Smooth muscle cell (in vitro differentiated cells): Measurements from ENCODE around the gene FANCF. TPM values are rescaled to one million over a fixed set of nuclear protein-coding genes. Genes with fewer than 3 reads are reported as not detected.
"Not testable (repeated sequence)": the region's sequence is repeated elsewhere in the genome, so short reads cannot be mapped to it uniquely, and the experiment has no call there.

ENCODE experiments used
- DNase-seq: peaks from one replicate; lab custom pipeline; 2025; ENCODE audit not compliant: unreplicated experiment; lab: John Stamatoyannopoulos, UW
- H2AFZ ChIP-seq: fragments of 200-600 bp; sonication (generic); 2 replicates; pipeline ENCODE4 v1.6.0; 2016; ENCODE audit warnings: antibody characterized with exemption, low read depth, mild to moderate bottlenecking
- H3F3A ChIP-seq: fragments of 200-600 bp; sonication (generic); 2 replicates; pipeline ENCODE4 v1.6.0; 2017; ENCODE audit warnings: antibody characterized with exemption, low read depth
- H3K27ac ChIP-seq: fragments of 200-600 bp; sonication (generic); 2 replicates; pipeline ENCODE4 v1.5.1; 2016; ENCODE audit warnings: low read depth, mild to moderate bottlenecking
- H3K27me3 ChIP-seq: fragments of 200-600 bp; sonication (generic); 2 replicates; pipeline ENCODE4 v1.6.1; 2016; ENCODE audit warnings: low read depth, mild to moderate bottlenecking
- H3K36me3 ChIP-seq: fragments of 200-600 bp; sonication (generic); 2 replicates; pipeline ENCODE4 v1.5.1; 2016; ENCODE audit warnings: low read depth
- H3K4me1 ChIP-seq: fragments of 200-600 bp; sonication (generic); 2 replicates; pipeline ENCODE4 v1.5.1; 2016; ENCODE audit warnings: low read depth
- H3K4me2 ChIP-seq: fragments of 200-600 bp; sonication (generic); 2 replicates; pipeline ENCODE4 v1.6.0; 2016; ENCODE audit warnings: mild to moderate bottlenecking
- H3K4me3 ChIP-seq: fragments of 200-600 bp; sonication (generic); 2 replicates; pipeline ENCODE4 v1.5.1; 2016; ENCODE audit warnings: mild to moderate bottlenecking
- H3K79me2 ChIP-seq: fragments of 200-600 bp; sonication (generic); 2 replicates; pipeline ENCODE4 v1.6.0; 2016; ENCODE audit warnings: low read depth, mild to moderate bottlenecking
- H3K9ac ChIP-seq: fragments of 200-600 bp; sonication (generic); 2 replicates; pipeline ENCODE4 v1.6.0; 2016; ENCODE audit warnings: low read depth
- H3K9me3 ChIP-seq: fragments of 200-600 bp; sonication (generic); replicated peaks from 2 replicates; pipeline ENCODE4 v1.5.1; 2016; ENCODE audit warnings: low read depth
- H4K20me1 ChIP-seq: fragments of 200-600 bp; sonication (generic); 2 replicates; pipeline ENCODE4 v1.6.0; 2016; ENCODE audit warnings: low read depth
- CTCF ChIP-seq: fragments of 200-600 bp; sonication (generic); IDR thresholded peaks from 2 replicates; pipeline ENCODE4 v1.5.1; 2017; ENCODE audit warnings: borderline replicate concordance, mild to moderate bottlenecking, antibody characterized with exemption; ENCODE audit not compliant: insufficient read depth, poor library complexity, severe bottlenecking
- WGBS: methylation state at CpG from one replicate; pipeline ENCODE4 v1.1.7; 2016; ENCODE audit warnings: low lambda C conversion rate; 5-methylcytosine and 5-hydroxymethylcytosine counted together
- polyA plus RNA-seq: library from polyadenylated mRNA; unstranded; fragments of >200 nt; fragmentation: Nextera tagmentation; extraction: Ambion mirVana; gene quantifications from 2 replicates; pipeline ENCODE4 v1.2.1, GENCODE V29; 2016
- total RNA-seq: library from RNA; depleted of rRNA; stranded (reverse); fragments of >200 nt; gene quantifications from 2 replicates; pipeline ENCODE4 v1.2.3, GENCODE V29; 2014

Gene FANCF
- total and polyA plus RNA-seq, 2 experiments from 2014 or later = 5.6 to 8.6 TPM

- no peaks in the 10 kb centered on the region for H3K36me3 ChIP-seq
- WGBS = 57% methylated on average over 1 of the region's 1 CpG
- peaks cover 6% of the 10 kb centered on the region for H3K4me1 ChIP-seq
- DNase-seq = no peak
- no peaks in the 10 kb centered on the region for H3K9me3 ChIP-seq
- no peaks in the 10 kb centered on the region for H4K20me1 ChIP-seq
- no peak overlapping the region for H3K9ac ChIP-seq
- no peak for TF ChIP-seq CTCF
- no peaks in the 10 kb centered on the region for H3K79me2 ChIP-seq
- H3K27ac ChIP-seq = no peak overlapping the region
- H3K4me3 ChIP-seq = no peak overlapping the region
- no peak overlapping the region for H2AFZ ChIP-seq
- no peaks in the 10 kb centered on the region for H3F3A ChIP-seq
- no peaks in the 10 kb centered on the region for H3K27me3 ChIP-seq
- H3K4me2 ChIP-seq = no peak overlapping the region
Observed at GRCh38 chr11:22657101-22657694, 31.6 kb upstream of the FANCF start.

DNA sequence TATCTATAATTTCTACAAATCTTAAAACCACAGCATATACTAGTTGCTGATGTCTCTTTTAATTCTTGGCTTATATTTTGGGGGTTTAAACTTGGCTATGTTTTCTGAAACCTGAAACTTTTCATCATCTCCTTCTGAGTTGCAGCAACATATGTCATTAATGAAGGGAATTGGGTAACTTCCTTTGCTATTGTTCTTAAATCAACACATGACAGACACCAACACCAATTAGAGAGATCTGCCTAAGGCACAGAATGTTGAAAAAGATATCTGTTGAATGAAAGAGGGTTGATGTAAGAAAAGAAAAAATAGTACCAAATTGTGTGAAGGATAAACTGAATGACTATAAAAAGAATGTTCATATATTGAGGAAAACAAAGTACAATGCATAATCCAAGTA, 30.5 kb upstream of the FANCF start:
- H3F3A ChIP-seq = no peaks in the 10 kb centered on the region
- no peak overlapping the region for H3K27ac ChIP-seq
- no peak for DNase-seq
- no peaks in the 10 kb centered on the region for H4K20me1 ChIP-seq
- no peaks in the 10 kb centered on the region for H3K36me3 ChIP-seq
- TF ChIP-seq CTCF = no peak
- H3K79me2 ChIP-seq = no peaks in the 10 kb centered on the region
- H2AFZ ChIP-seq = no peak overlapping the region
- H3K4me3 ChIP-seq = no peak overlapping the region
- no peaks in the 10 kb centered on the region for H3K27me3 ChIP-seq
- no peaks in the 10 kb centered on the region for H3K9me3 ChIP-seq
- H3K9ac ChIP-seq = no peak overlapping the region
- no peak overlapping the region for H3K4me2 ChIP-seq
- peaks cover 6% of the 10 kb centered on the region for H3K4me1 ChIP-seq

- H3K36me3 ChIP-seq, H4K20me1 ChIP-seq, H3K4me1 ChIP-seq, H3K9me3 ChIP-seq, H3K79me2 ChIP-seq, H2AFZ ChIP-seq, H3K27me3 ChIP-seq, H3F3A ChIP-seq, H3K4me2 ChIP-seq, H3K27ac ChIP-seq, H3K9ac ChIP-seq, H3K4me3 ChIP-seq, DNase-seq: not testable (repeated sequence)
- WGBS = 90% methylated on average over 15 of the region's 15 CpGs
Observed at GRCh38 chr11:22652346-22652745, 26.7 kb upstream of the FANCF start.

DNA sequence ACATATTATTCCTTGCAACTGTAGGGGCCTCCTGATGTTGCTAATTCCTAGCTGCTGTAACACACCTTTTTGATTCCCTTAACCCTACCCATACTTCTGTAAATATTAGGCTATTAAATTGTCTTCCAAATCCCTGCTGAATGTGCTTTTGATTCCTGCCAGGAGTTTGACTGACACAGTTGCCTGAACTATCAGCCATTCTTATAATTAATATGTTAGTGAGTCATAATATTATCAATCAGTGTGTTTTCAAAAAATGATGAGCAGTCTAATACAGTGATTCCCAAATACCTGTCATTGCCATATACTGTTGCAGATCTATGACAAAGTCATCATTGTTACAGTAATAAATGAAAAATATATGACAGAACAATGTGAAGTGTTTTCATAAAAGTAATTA, 15.9 kb upstream of the FANCF start:
- H3K4me3 ChIP-seq = no peak overlapping the region

More for the DNA sequence above, 15.9 kb upstream of the FANCF start:
- H3K9ac ChIP-seq = no peak overlapping the region
- no peak overlapping the region for H3K27ac ChIP-seq
- H3K9me3 ChIP-seq = no peaks in the 10 kb centered on the region
- H3K4me1 ChIP-seq = peaks cover 9% of the 10 kb centered on the region
- TF ChIP-seq CTCF = no peak
- H3K27me3 ChIP-seq = no peaks in the 10 kb centered on the region
- no peaks in the 10 kb centered on the region for H3K79me2 ChIP-seq
- no peak for DNase-seq
- H4K20me1 ChIP-seq = no peaks in the 10 kb centered on the region
- H3F3A ChIP-seq = no peaks in the 10 kb centered on the region
- H3K36me3 ChIP-seq = no peaks in the 10 kb centered on the region
- no peak overlapping the region for H2AFZ ChIP-seq
- H3K4me2 ChIP-seq = no peak overlapping the region
